HG03571 (cell line): ENCODE measurements around the gene FAM228A.
"Not testable (repeated sequence)": the region's sequence is repeated elsewhere in the genome, so short reads cannot be mapped to it uniquely, and the experiment has no call there.

Source experiments
- ATAC-seq: cut with Tn5 transposase; IDR thresholded peaks from one replicate; pipeline ENCODE4 v1.9.1; 2021; ENCODE audit not compliant: unreplicated experiment

The FAM228A gene

DNA sequence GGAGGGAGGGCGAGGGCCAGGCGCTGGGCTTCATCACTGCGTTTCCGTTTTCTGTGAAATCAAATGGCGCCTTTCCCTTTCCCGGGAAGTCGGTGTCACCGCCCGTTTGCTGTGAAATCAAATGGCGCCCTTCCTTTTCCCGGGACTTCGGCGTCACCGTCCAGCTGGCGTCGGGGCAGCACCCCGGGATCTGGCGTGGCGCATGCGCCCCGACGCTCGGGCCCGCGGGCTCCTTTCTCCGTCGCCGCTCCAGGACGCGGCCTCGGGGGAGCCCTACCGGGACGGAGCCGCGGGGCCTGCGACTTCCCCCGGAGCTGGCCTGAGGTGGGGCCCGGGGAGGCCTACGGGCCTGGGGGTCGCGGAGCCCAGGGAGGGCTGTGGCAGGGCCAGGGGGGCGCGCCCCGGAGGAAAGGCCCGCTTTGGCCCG is at the start of gene FAM228A:
TSS of gene FAM228A (plus strand) at position 203 of the 427 bp plus-strand sequence. CDS start 428 bp downstream, outside the sequence.
- no peak for ATAC-seq

DNA sequence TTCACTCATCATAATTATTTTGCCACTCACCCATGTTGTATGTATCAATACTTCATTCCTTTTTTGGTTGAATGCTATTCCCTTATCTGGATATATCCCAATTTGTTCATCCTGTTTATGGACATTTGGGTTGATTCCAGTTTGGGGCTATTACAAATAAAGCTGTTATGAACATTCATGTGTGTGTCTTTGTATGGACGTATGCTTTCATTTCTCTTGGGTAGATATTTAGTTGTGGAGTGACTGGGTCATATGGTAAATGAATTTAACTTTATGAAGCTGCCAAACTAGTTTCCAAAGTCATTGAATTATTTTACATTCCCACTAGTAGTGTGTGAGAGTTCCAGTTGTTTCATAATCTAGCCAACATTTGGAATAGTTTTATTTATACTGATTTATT is 48.9 kb upstream of the FAM228A start:
- no peak for ATAC-seq

DNA sequence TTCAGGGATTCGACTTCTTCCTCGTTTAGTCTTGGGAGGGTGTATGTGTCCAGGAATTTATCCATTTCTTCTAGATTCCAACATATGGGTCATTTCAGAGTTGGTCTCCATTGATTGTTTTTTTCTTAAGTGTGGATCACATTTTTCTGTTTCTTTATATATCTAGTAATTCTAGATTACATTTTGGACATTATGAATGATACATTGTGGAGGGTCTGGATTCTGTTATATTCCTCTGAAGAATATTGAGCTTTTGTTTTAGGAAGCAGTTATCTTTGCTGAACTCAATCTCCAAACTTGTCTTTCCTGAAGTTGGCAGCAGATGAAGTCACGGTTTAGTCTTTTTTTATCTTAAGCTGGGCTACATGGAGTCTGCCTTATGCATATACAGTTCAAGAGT is 42.3 kb upstream of the FAM228A start:
- no peak for ATAC-seq

DNA sequence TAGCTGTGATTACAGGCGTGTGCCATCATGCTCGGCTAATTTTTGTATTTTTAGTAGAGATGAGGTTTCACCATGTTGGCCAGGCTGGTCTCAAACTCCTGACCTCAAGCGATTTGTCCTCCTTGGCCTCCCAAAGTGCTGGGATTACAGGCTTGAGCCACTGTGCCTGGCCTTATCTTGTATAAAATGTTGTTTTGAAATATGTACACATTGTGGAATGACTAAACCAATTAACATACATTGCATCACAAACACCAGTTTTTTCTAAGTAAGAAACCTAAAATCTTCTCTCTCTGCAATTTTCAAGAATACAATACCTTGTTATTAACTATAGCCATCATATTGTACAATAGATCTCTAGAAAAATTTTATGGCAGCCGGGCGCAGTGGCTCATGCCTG is 34.5 kb upstream of the FAM228A start:
- not testable (repeated sequence) for ATAC-seq

DNA sequence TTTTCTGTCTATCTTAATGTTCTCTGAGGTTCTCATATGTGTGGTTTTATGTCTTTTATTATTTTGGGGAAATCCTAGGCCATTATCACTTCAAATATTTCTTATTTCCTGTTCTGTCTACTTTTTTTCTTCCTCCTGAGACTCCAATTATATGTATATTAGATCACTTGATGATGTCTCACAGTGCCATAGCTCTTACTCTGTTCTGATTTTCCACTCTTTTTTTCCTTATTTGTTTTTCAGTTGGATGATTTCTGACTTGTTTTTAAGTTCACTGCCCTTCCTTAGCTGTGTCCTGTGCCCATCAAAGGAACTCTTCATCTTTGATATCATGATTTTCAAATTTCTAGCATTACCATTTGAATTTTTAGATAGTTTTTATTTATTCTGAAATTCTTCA is 27.5 kb upstream of the FAM228A start:
- no peak for ATAC-seq

DNA sequence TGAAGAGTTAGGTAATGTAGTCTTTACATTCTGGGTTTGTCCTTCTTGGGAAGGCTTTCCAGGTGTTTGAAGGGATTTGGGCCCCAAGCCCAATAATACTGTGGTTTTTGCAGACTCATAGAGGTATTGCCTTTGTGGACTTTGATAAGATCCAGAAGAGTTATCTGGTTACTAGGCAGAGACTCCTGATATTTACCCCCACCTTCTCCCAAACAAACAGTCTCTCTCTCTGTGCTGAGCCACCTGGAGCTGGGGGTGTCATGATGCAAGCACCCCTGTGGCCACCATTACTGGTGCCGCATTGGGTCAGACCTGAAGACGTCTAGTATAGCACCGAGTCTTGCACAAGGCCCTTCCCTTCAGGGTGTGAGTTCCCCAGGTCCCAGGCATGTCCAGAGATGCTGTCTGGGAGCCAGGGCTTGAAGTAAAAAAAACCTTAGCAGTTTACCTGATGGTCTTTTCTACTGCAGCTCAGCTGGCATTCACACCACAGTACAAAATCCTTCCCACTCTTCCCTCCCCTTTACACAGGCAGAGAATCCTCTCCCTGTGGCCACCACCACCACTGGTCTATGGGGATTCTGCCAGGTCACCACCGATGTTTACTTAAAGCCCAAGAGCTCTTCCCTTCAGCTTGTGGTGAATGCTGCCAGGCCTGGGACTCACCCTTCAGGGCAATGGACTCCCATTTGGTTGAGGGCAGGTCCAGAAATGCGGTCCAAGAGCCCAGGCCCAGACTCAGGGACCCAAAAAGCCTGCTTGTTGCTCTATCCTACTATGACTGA is 22.2 kb upstream of the FAM228A start:
- no peak for ATAC-seq

DNA sequence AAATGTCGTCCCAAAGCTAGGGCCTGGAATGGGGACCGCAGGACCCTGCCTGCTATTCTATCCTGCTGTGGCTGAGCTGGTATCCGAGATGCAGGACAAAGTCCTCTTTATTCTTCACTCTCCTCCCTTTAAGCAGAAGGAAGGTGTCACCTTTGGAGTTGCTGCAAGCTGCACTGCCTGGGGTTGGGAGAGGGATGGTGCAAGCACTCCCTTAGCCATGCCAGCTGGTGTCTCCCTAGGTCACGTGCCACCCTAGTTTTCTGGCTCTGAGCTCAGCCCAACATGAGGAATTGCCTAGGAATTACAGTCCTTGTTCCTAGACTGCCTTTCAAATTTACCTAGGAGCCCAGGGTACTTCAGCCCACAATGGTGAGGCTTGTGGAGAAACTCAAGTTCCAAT is 21.4 kb upstream of the FAM228A start:
- ATAC-seq: no peak

DNA sequence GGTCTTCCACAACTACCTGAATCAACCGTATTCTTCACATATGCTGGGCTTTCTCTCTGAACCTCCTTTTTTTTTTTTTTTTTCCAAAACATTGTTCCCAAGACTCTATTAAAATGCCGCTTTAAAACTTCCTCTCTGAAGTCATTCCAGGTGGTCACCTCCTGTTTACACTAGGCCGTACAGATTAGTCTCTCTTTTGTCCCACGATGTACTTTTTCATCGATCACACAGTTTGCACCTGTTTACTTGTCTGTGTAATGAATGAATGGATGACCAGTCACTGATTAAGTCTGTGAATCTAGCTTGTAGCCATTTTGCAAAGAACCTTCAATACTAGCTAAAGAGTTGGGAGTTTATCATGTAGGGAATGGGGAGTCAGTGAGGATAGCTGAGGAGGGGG is 16.7 kb upstream of the FAM228A start:
- no peak for ATAC-seq

DNA sequence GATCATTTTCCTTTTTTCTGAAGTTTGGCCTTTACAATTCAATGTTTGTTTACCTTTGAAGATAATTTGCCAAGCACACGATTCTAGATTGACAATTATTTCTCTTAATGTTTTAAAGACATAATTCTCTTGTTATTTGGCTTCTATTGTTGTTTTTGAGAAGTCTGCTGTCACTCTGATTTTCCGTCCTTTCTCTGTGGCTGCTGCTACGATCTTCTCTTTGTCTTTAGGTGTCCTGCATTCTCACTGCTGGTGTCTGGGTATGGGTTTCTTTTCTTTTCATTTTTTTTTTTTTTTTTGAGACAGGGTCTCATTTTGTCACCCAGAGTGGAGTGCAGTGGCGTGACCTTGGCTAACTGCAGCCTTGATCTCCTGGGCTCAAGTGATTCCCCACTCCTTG is 15.1 kb upstream of the FAM228A start:
- ATAC-seq: no peak

DNA sequence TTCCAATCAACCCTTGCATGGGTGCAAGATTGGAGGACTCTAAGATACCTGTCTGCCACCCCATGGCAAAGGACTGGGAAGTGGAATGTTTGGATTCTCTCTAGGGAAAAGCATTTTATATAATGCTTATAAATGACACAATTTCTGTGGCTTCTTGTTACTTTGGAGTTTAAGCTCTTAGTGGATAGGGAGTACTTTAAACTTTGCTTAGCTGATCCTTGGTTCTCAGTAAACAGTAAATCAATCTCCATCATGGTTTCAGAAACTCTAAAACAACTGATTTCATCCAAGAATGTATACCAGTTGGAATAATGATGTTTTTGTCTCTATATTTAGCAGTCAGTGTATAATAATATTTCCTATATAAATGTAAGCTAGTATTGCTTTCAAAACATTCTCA is 14.1 kb upstream of the FAM228A start:
- ATAC-seq: no peak

DNA sequence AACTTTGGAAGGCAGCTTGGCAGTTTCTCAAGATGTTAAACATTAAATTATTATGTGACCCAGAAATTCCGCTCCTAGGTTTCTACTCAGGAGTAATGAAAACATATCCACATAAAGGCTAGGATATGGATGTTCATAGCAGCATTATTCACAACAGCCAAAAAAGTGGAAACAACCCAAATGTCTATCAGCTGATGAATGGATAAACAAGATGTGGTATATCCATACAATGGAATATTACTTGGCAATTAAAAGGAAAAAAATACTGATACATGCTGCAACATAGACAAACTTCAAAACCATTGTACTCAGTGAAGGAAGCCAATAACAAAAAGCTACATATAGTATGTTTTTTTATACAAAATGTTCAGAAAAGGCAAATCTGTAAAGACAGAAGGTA is 12.4 kb upstream of the FAM228A start:
- no peak for ATAC-seq

DNA sequence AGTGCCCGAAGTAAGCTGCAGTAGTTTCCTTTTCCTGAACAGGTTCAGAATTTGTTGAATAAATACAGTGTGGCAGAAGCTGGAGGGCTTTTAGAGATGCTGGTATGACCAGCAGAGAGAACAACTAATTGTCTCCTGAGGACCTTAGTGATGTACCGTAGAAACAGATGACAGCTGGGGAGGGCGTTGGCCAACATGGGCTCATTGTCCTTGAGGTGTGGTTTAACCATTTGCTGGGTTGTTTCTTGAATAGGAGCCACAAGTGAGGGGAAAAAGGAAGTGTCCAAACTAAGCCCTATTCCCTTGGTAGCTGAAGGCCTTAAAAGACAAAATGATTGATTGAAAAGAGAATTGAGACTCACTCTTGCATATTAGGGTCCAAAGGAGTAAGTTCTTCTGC is 11.7 kb upstream of the FAM228A start:
- ATAC-seq: no peak

DNA sequence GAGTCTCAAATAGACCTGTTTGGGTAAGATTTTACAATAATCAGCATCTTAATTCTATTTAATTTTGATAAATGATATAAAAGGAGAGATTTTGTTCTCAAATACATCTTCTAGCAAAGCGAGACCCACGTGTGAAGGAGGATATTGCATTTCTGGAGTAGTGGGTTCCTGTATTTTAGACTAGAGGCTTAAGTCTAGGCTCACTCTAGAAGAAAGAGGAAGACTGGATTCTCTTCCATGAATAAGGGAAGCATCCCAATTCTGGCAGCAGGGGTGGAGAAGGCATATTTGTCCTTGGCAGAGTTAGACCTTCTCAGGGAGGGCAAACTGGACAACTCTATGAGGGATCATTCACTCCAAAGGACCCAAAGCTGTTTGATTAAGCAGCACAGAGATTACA is 11.3 kb upstream of the FAM228A start:
- ATAC-seq: no peak

DNA sequence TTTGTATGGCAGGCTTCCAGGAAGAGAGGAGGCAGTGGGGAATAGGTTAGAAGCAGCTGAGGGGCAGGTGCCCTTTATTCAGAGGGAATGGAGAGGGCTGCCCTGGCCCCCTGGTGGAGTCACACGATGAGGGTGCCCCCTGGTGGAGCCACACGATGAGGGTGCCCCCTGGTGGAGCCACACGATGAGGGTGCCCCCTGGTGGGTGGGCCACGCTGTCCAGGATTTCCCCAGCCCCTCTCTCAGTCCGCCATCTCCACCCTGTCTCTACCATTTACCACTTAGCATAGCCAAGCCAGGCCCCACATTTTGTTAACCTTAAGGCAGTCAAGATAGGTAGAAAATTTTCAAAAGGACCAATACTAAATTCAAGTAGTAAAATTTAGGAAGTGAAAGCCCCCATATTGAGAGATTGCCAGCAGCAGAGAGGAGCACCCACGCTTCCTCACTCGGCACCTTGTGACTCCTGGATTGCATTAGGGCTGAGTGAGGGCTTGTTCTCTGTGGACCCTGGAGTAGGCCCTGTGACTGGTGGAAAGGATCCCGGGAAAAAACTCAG is 10.4 kb upstream of the FAM228A start:
- ATAC-seq: peak; percentile 44

DNA sequence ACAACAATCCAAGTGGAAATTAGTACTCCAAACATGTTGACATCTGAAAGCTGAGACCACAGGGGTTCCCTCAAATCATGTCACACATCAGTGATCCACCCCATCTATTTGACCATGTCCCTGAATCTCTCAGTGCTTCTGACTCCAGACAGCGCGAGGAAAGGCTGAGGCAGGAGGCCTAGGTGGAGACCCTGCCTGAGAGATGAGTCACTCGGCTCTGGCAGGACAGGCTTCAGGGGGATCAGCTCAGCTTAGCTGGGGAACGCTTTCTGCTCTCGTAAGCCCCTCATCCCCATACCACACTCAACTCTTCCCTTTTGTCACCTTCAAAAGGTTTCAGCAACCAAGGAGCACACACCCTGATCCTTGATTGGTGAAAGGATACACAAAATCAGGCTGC is 5.8 kb upstream of the FAM228A start:
- ATAC-seq: no peak

DNA sequence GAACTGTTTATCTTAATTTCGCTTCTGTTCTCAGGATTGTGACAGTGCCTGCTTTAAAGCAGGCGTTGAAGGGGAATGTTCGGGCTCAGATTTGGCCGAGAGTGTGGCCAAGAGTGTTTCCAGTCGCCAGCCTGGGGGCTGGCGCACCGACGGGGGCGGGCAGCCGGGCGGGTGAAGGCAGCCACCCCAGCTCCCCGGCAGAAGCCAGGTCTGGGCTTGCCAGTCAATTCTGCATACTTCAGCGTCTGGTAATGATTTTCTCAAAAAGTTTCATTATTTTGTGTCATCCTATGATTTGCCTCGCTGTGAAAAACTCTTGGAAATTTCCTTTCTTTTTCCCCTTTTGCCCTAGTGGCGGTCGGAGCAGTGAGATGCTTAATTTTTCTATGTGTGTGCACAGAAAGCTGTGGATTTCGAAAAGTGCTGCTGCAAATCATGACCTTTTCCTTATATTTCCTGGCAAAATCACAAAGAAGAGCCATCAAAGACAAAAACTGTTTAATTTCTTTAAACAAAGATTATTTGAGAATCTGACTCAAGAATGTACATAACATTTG is 856 bp downstream of the FAM228A start:
- ATAC-seq: no peak

DNA sequence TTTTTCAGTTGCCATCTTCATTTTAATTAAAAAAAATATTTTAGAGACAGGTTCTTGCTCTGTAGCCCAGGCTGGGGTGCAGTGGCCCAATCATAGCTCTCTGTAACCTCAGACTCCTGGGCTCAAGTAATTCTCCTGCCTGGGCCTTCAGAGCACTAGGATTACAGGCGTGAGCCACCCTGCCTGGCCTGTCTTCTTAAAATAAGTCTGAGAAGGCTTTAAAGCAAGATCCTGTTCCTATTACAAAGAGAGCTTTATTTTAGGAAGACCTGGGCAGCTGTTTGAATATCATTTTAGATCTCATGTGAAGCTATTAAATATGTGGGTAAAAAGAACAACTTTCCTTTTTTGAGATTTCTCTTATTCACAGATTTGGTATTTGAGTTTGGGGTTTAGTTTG is 1.5 kb downstream of the FAM228A start:
- no peak for ATAC-seq

DNA sequence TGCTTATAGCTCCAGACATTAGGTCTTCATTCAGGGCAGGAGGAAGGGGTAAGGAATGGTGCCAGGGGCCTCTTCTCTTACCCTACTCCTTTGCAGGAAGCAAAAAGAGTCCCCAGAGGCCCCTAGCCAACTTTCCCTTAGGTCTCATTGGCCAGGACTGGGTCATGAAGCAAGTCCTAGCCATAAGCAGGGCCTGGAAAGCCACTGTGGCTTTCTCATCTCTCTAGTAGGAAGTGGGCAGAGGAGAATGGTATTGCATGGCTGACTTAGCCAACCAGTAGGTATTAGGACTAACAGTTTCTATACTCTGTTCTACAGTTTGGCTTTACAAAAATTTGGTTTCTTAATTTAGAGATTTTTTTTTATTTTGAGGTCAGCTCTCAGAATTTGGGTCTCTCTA is 4.8 kb downstream of the FAM228A start:
- ATAC-seq: no peak

DNA sequence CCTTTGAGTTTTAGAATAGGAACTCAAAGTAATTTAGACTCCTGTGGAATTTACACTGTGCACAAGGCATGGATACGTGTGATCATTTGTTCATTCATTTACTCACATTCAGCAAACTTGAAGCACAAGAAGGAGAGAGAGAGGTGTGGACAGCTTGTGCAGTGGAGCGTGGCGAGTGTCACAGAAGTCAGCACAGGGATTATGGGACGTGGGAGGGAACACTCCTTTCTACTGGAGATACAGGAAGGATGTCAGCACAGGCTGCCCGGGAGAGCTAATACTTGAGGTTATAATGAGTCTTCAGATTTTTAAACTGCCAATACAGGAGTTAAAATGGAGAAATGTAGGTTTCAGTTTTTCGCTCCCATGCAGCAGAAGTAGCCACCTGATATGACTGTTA is 7.0 kb downstream of the FAM228A start:
- ATAC-seq: no peak

DNA sequence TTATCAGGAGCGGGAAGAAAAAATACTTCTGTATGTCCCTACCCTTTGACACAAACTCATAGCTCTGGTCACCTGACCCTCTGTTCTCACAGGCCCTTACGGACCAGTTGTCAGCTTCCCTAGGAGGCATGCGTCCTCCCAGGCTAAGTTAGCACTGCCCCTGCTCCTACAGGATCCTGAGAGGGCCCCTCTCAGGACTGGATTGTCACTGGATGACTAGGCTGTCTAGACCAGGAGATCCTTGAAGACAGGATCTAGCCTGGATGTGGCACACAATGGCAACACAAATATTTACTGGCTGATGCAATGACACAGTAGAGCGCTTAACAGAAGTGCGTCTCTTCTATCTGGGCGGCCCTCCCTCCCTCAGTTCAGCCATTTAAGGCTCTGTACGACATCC is 7.7 kb downstream of the FAM228A start:
- ATAC-seq: no peak

DNA sequence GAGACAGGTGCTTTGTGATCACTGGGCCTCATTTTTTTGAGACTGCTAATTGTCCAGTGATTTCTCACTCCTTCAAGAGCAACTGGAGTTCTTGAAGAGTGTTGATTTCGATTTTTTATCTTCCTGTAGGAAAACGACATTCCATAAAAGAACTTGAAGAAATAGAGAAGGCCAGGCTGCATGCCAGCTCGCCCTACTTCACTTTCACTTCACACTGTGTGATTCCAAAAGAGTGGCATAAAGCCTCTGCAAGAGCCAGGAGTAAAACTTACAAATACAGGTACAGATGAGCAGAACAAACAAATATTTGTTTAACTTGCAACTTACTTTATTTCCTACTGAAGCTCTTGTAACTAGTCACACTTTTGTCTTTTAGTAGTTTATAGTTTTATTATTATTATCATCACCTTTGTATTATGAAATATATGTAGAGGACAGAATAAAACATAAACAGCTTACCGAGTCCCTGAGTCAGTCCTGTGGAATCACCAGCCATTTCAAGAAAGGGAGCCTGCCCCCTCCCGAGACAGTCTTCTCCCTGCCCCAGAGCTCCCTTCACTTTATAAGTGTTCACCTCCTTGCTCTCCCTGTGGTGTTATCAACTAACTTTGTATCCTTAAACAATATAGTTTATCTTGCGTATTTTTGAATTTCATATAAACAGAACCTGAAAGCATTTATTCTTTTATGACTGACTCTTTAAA is 8.7 kb downstream of the FAM228A start:
- ATAC-seq: no peak

DNA sequence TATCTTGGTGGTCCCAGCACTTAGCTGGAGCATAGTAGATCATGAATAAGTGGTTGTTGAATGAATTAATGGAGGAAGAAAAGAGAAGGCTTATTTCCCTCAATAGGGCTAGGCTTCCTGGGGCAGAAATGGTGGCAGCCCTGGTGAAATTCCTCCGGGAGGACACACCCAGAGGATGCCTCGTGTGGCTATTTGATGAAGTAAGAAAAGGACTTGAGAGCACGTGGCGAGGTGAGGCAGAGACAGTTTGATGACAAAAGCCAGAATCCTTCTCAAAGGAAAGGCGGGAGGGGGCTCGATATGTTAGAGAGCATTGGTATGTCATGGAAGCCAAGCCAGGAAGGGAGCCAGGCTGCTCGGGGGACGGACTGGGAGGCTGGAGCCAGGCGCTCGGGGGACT is 14.7 kb downstream of the FAM228A start:
- no peak for ATAC-seq
